Activated CD4-positive, alpha-beta T cell treated with anti-CD3 and anti-CD28 coated beads, Interleukin-2, amount 10 ng/mL, durations not matched to agents 7 days and 5 days (primary cell): Measurements from ENCODE around the gene TMEM150A. TPM values are rescaled to one million over a fixed set of nuclear protein-coding genes. Genes with fewer than 3 reads are reported as not detected.
"Not testable (repeated sequence)": the region's sequence is repeated elsewhere in the genome, so short reads cannot be mapped to it uniquely, and the experiment has no call there.

Experiments
- CTCF ChIA-PET: fragments of 350-600 bp; sonication (Branson Sonifier 250); formaldehyde crosslinking; loops from one replicate; lab custom pipeline; 2021; ENCODE audit warnings: antibody characterized with exemption; lab: Charles Lee
- POLR2A ChIA-PET: fragments of 350-600 bp; sonication (Branson Sonifier 250); formaldehyde crosslinking; loops from one replicate; lab custom pipeline; 2021; ENCODE audit warnings: antibody characterized with exemption; lab: Charles Lee
- DNase-seq: peaks from one replicate; pipeline ENCODE4 v3.0.0-alpha.2; 2020
- H3K27ac Mint-ChIP-seq: one replicate; pipeline ENCODE4 v1.8.0; 2021; ENCODE audit warnings: mild to moderate bottlenecking, moderate library complexity, mixed read lengths
- H3K27me3 Mint-ChIP-seq: one replicate; pipeline ENCODE4 v1.8.0; 2021; ENCODE audit warnings: mixed read lengths
- H3K36me3 Mint-ChIP-seq: one replicate; pipeline ENCODE4 v1.8.0; 2021; ENCODE audit warnings: low read depth, mixed read lengths
- H3K4me1 Mint-ChIP-seq: one replicate; pipeline ENCODE4 v1.8.0; 2021; ENCODE audit warnings: mixed read lengths
- H3K4me3 Mint-ChIP-seq: one replicate; pipeline ENCODE4 v1.8.0; 2021; ENCODE audit warnings: mild to moderate bottlenecking, moderate library complexity, mixed read lengths
- H3K9me3 Mint-ChIP-seq: one replicate; pipeline ENCODE4 v1.8.0; 2021; ENCODE audit warnings: mixed read lengths
- total RNA-seq, 2 experiments: library from RNA; stranded (reverse); gene quantifications; one replicate each; pipeline ENCODE4 v1.2.3, GENCODE V29; 2021

TMEM150A gene
- total RNA-seq, 2 experiments from 2014 or later: 1.5 to 1.7 TPM

- Mint-ChIP-seq H3K27ac (peak overlapping the region; percentile 91), H3K36me3 (peaks cover 29% of the 10 kb centered on the region), H3K4me3 (peak overlapping the region; percentile 90), H3K9me3 (no peaks in the 10 kb centered on the region), H3K27me3 (no peaks in the 10 kb centered on the region), H3K4me1 (peaks cover 33% of the 10 kb centered on the region)
- ChIA-PET CTCF (interaction anchor here (0.6 to 2.2 kb wide), 9 partner anchors 11 to 591 kb away, joined by 3 to 8 read pairs (median 3); no protein-coding TSS in a partner anchor), POLR2A (interaction anchor here (0.7 to 1.0 kb wide), 2 partner anchors 10 to 240 kb away, joined by 4 to 7 read pairs; no protein-coding TSS in a partner anchor)
- no peak for DNase-seq
These were observed 8.8 kb upstream of the TMEM150A start for GRCh38 chr2:85611217-85611704.

- Mint-ChIP-seq H3K9me3 (no peaks in the 10 kb centered on the region), H3K4me3 (no peak overlapping the region), H3K36me3 (peaks cover 25% of the 10 kb centered on the region), H3K4me1 (peaks cover 29% of the 10 kb centered on the region), H3K27ac (no peak overlapping the region), H3K27me3 (peaks cover 2% of the 10 kb centered on the region)
- no peak for DNase-seq
- ChIA-PET CTCF (interaction anchor here (0.6 to 4.2 kb wide), 2 partner anchors 13 kb away, joined by 3 to 21 read pairs; partner anchors contain the start of gene RNF181), POLR2A (no interaction called here)
These were observed 5.0 kb upstream of the TMEM150A start for GRCh38 chr2:85607268-85608215.

- Mint-ChIP-seq H3K4me1 (peaks cover 24% of the 10 kb centered on the region), H3K27me3 (peaks cover 2% of the 10 kb centered on the region), H3K27ac (no peak overlapping the region), H3K4me3 (no peak overlapping the region), H3K36me3 (peaks cover 24% of the 10 kb centered on the region), H3K9me3 (no peaks in the 10 kb centered on the region)
- no peak for DNase-seq
- POLR2A ChIA-PET: no interaction called here
- CTCF ChIA-PET: interaction anchor here (1.6 to 4.2 kb wide), 2 partner anchors 11 to 45 kb away, joined by 3 to 21 read pairs; partner anchors contain the start of genes GGCX and RNF181
These were observed 3.6 kb upstream of the TMEM150A start for GRCh38 chr2:85606116-85606455.

- ChIA-PET POLR2A (no interaction called here), CTCF (interaction anchor here (1.1 to 4.2 kb wide), 3 partner anchors 11 to 44 kb away, joined by 3 to 21 read pairs (median 3); partner anchors contain the start of genes GGCX and RNF181)
- Mint-ChIP-seq H3K9me3 (no peaks in the 10 kb centered on the region), H3K36me3 (peaks cover 24% of the 10 kb centered on the region), H3K27me3 (peaks cover 2% of the 10 kb centered on the region), H3K4me1 (peaks cover 24% of the 10 kb centered on the region), H3K4me3 (no peak overlapping the region), H3K27ac (no peak overlapping the region)
- no peak for DNase-seq
These were observed 3.1 kb upstream of the TMEM150A start for GRCh38 chr2:85605406-85606115.

GRCh38 chr2:85604568-85605339 lies 2.3 kb upstream of the TMEM150A start:
- H3K4me1 Mint-ChIP-seq: peaks cover 19% of the 10 kb centered on the region

GRCh38 chr2:85604133-85604444 lies 1.6 kb upstream of the TMEM150A start:
- H3K36me3 Mint-ChIP-seq: peaks cover 15% of the 10 kb centered on the region
- peaks cover 17% of the 10 kb centered on the region for H3K4me1 Mint-ChIP-seq
- H3K27ac Mint-ChIP-seq, H3K27me3 Mint-ChIP-seq, POLR2A ChIA-PET, H3K4me3 Mint-ChIP-seq, DNase-seq, H3K9me3 Mint-ChIP-seq: not testable (repeated sequence)
- CTCF ChIA-PET: interaction anchor here (0.7 to 4.2 kb wide), 6 partner anchors 8 to 184 kb away, joined by 3 to 21 read pairs (median 3); partner anchors contain the start of genes C2orf68 and RNF181

More at GRCh38 chr2:85604568-85605339, 2.3 kb upstream of the TMEM150A start:
- ChIA-PET CTCF (interaction anchor here (0.7 to 4.2 kb wide), 6 partner anchors 10 to 185 kb away, joined by 3 to 21 read pairs (median 3); partner anchors contain the start of genes GGCX and RNF181), POLR2A (no interaction called here)
- DNase-seq: no peak
- no peaks in the 10 kb centered on the region for H3K9me3 Mint-ChIP-seq
- peaks cover 2% of the 10 kb centered on the region for H3K27me3 Mint-ChIP-seq
- H3K4me3 Mint-ChIP-seq: no peak overlapping the region
- H3K36me3 Mint-ChIP-seq: peaks cover 18% of the 10 kb centered on the region
- no peak overlapping the region for H3K27ac Mint-ChIP-seq

GRCh38 chr2:85601771-85602475 lies 575 bp downstream of the TMEM150A start:
- Mint-ChIP-seq H3K27ac (peak overlapping the region; percentile 77), H3K27me3 (peaks cover 2% of the 10 kb centered on the region), H3K9me3 (no peaks in the 10 kb centered on the region), H3K36me3 (peaks cover 10% of the 10 kb centered on the region), H3K4me1 (peaks cover 15% of the 10 kb centered on the region), H3K4me3 (peak overlapping the region; percentile 68)
- CTCF ChIA-PET: interaction anchor here (0.5 to 1.6 kb wide), 4 partner anchors 10 to 417 kb away, joined by 3 to 7 read pairs (median 4); partner anchors contain the start of gene C2orf68
- DNase-seq: no peak
- POLR2A ChIA-PET: interaction anchor here (1.3 kb wide), 1 partner anchor 10 kb away, joined by 7 read pairs; the partner anchor contains the start of gene C2orf68

- Mint-ChIP-seq H3K9me3 (no peaks in the 10 kb centered on the region), H3K36me3 (peaks cover 15% of the 10 kb centered on the region), H3K27me3 (peaks cover 2% of the 10 kb centered on the region), H3K4me1 (peaks cover 23% of the 10 kb centered on the region), H3K4me3 (peak overlapping the region; percentile 68), H3K27ac (no peak overlapping the region)
- ChIA-PET CTCF (interaction anchor here (1.5 to 1.6 kb wide), 3 partner anchors 11 to 20 kb away, joined by 3 to 7 read pairs (median 4); partner anchors contain the start of gene C2orf68), POLR2A (interaction anchor here (1.3 kb wide), 1 partner anchor 11 kb away, joined by 7 read pairs; the partner anchor contains the start of gene C2orf68)
- DNase-seq: no peak
These were observed 1.3 kb downstream of the TMEM150A start for GRCh38 chr2:85600951-85601770.

GRCh38 chr2:85600235-85600575 lies 2.3 kb downstream of the TMEM150A start:
- peaks cover 31% of the 10 kb centered on the region for H3K4me1 Mint-ChIP-seq
- CTCF ChIA-PET: interaction anchor here (1.0 to 1.7 kb wide), 4 partner anchors 9 to 181 kb away, joined by 3 to 7 read pairs (median 4); partner anchors contain the start of gene SH2D6
- DNase-seq: no peak
- H3K27ac Mint-ChIP-seq: no peak overlapping the region
- H3K9me3 Mint-ChIP-seq: no peaks in the 10 kb centered on the region
- peaks cover 21% of the 10 kb centered on the region for H3K36me3 Mint-ChIP-seq
- H3K27me3 Mint-ChIP-seq: peaks cover 2% of the 10 kb centered on the region
- H3K4me3 Mint-ChIP-seq: no peak overlapping the region
- POLR2A ChIA-PET: no interaction called here

GRCh38 chr2:85599468-85600234 lies 2.8 kb downstream of the TMEM150A start:
- Mint-ChIP-seq H3K27me3 (peaks cover 2% of the 10 kb centered on the region), H3K27ac (no peak overlapping the region), H3K4me3 (no peak overlapping the region), H3K36me3 (peaks cover 23% of the 10 kb centered on the region), H3K4me1 (peaks cover 34% of the 10 kb centered on the region), H3K9me3 (no peaks in the 10 kb centered on the region)
- DNase-seq: no peak
- ChIA-PET CTCF (interaction anchor here (1.0 to 1.7 kb wide), 3 partner anchors 9 to 181 kb away, joined by 3 to 4 read pairs (median 3); partner anchors contain the start of gene SH2D6), POLR2A (no interaction called here)
